HCT116 (cell line): Measurements from ENCODE around the gene OR51T1. TPM values are rescaled to one million over a fixed set of nuclear protein-coding genes. Genes with fewer than 3 reads are reported as not detected.

ENCODE experiments used
- ATAC-seq: fragments of 200-7000 bp; cut with Tn5 transposase; 2 replicates; pipeline ENCODE4 v1.9.1; 2020; ENCODE audit warnings: mild to moderate bottlenecking, moderate library complexity
- BruUV-seq: library from RNA; stranded (reverse); fragments of 400-500 nt; replicated peaks from 2 replicates; lab custom pipeline; 2021; lab: Mats Ljungman, UMichigan
- CTCF ChIA-PET: fragments of 300-600 bp; sonication (Branson Sonifier 250); formaldehyde crosslinking; loops from one replicate; lab custom pipeline; 2021; ENCODE audit warnings: antibody characterized with exemption; lab: Charles Lee
- POLR2A ChIA-PET: fragments of 300-600, 350-600 bp; sonication (Branson Sonifier 250); formaldehyde crosslinking; loops from one replicate; lab custom pipeline; 2021; ENCODE audit warnings: antibody characterized with exemption; lab: Charles Lee
- RAD21 ChIA-PET, 2 experiments: fragments of 300-600 bp; sonication (Branson Sonifier 250); formaldehyde crosslinking; loops; one replicate each; lab custom pipeline; 2023; ENCODE audit warnings: low total read pairs in 2 of 2; ENCODE audit not compliant: uncharacterized antibody in 2 of 2, unreplicated experiment in 2 of 2, low non-redundant PET in 1 of 2; lab: Charles Lee
- DNase-seq: peaks from one replicate; pipeline ENCODE4 v3.0.0-alpha.2; 2010; ENCODE audit warnings: low read depth, low spot score
- H2AFZ ChIP-seq: fragments of 200-600 bp; shearing (Covaris generic), sonication (generic); 2 replicates; pipeline ENCODE4 v1.6.1; 2017; ENCODE audit warnings: low read depth, mixed run types, mixed read lengths, antibody characterized with exemption, low read length; ENCODE audit not compliant: poor library complexity, severe bottlenecking
- H3K27ac ChIP-seq: 2 replicates; pipeline ENCODE4 v1.5.1; 2012; ENCODE audit warnings: low read depth, low read length
- H3K27me3 ChIP-seq: fragments of 200-600 bp; sonication (generic); 2 replicates; pipeline ENCODE4 v1.6.1; 2016; ENCODE audit warnings: mixed run types, low read length, mixed read lengths; ENCODE audit not compliant: insufficient read depth
- H3K36me3 ChIP-seq, 2 experiments: fragments of 200-500 bp in 1 of 2; fragments of 200-600 bp in 1 of 2; sonication (Bioruptor generic) in 1 of 2; sonication (generic) in 1 of 2; 2 replicates each; pipeline versions ENCODE4 v1.5.1 to v1.6.1; 2014 to 2016; ENCODE audit warnings: low read length in 2 of 2, inconsistent platforms in 1 of 2, mixed read lengths in 1 of 2, mixed run types in 1 of 2; ENCODE audit not compliant: insufficient read depth in 2 of 2, control insufficient read depth in 1 of 2
- H3K4me1 ChIP-seq, 2 experiments: fragments of 200-600 bp in 1 of 2; sonication (generic) in 1 of 2; 2 replicates each; pipeline versions ENCODE4 v1.5.1 to v1.6.1; 2012 to 2017; ENCODE audit warnings: low read length in 2 of 2, inconsistent platforms in 1 of 2, mild to moderate bottlenecking in 1 of 2, mixed read lengths in 1 of 2, mixed run types in 1 of 2, moderate library complexity in 1 of 2; ENCODE audit not compliant: insufficient read depth in 2 of 2, control insufficient read depth in 1 of 2
- H3K4me2 ChIP-seq: fragments of 200-600 bp; sonication (generic); 2 replicates; pipeline ENCODE4 v1.6.1; 2017; ENCODE audit warnings: mixed run types, low read length, mixed read lengths
- H3K4me3 ChIP-seq, 2 experiments: fragments of 200-600 bp in 1 of 2; sonication (generic) in 1 of 2; replicated peaks in 1 of 2; 2 replicates each; pipeline ENCODE4 v1.5.1; 2011 to 2016; ENCODE audit warnings: low read length in 2 of 2, control low read depth in 1 of 2, low read depth in 1 of 2, mild to moderate bottlenecking in 1 of 2, mixed read lengths in 1 of 2, mixed run types in 1 of 2
- H3K79me2 ChIP-seq: fragments of 200-600 bp; sonication (generic); 2 replicates; pipeline ENCODE4 v1.6.1; 2017; ENCODE audit warnings: mild to moderate bottlenecking, mixed run types, low read length, moderate library complexity, mixed read lengths; ENCODE audit not compliant: insufficient read depth
- H3K9ac ChIP-seq: fragments of 200-600 bp; sonication (generic); 2 replicates; pipeline ENCODE4 v1.6.1; 2016; ENCODE audit warnings: low read length, mixed read lengths
- H3K9me2 ChIP-seq: fragments of 200-600 bp; sonication (generic), shearing (Covaris generic); 2 replicates; pipeline ENCODE4 v1.6.1; 2017; ENCODE audit warnings: mixed run types, mild to moderate bottlenecking, moderate library complexity; ENCODE audit not compliant: insufficient read depth
- H3K9me3 ChIP-seq, 2 experiments: fragments of 200-500 bp in 1 of 2; fragments of 200-600 bp in 1 of 2; sonication (Bioruptor generic) in 1 of 2; sonication (generic) in 1 of 2; 2 replicates each; pipeline ENCODE4 v1.6.1; 2014 to 2017; ENCODE audit warnings: low read length in 2 of 2, mixed read lengths in 2 of 2, inconsistent platforms in 1 of 2, low read depth in 1 of 2, mild to moderate bottlenecking in 1 of 2, mixed run types in 1 of 2, moderate library complexity in 1 of 2; ENCODE audit not compliant: control insufficient read depth in 1 of 2, insufficient read depth in 1 of 2
- H4K20me1 ChIP-seq: fragments of 200-600 bp; sonication (generic), shearing (Covaris generic); 2 replicates; pipeline ENCODE4 v1.6.1; 2017; ENCODE audit warnings: mixed run types, mild to moderate bottlenecking, moderate library complexity; ENCODE audit not compliant: insufficient read depth
- CBX3 ChIP-seq: IDR thresholded peaks from 2 replicates; pipeline ENCODE4 v1.6.1; 2012; ENCODE audit warnings: low read depth
- CEBPB ChIP-seq: IDR thresholded peaks from 2 replicates; pipeline ENCODE4 v1.6.1; 2012; ENCODE audit warnings: low read depth
- EGR1 ChIP-seq: IDR thresholded peaks from 2 replicates; pipeline ENCODE4 v1.6.1; 2012; ENCODE audit warnings: low read depth
- ELF1 ChIP-seq: IDR thresholded peaks from 2 replicates; pipeline ENCODE4 v1.6.1; 2012; ENCODE audit warnings: low read depth, borderline replicate concordance
- EZH2 ChIP-seq: fragments of 200-600 bp; sonication (generic); IDR thresholded peaks from 2 replicates; pipeline ENCODE4 v1.6.1; 2017; ENCODE audit warnings: antibody characterized with exemption, mixed run types
- EZH2phosphoT487 ChIP-seq: fragments of 200-600 bp; IDR thresholded peaks from 2 replicates; pipeline ENCODE4 v1.6.1; 2018; ENCODE audit warnings: antibody characterized with exemption, borderline replicate concordance
- JUND ChIP-seq: IDR thresholded peaks from 2 replicates; pipeline ENCODE4 v1.6.1; 2012
- POLR2A ChIP-seq: IDR thresholded peaks from 2 replicates; pipeline ENCODE4 v1.7.0; 2011; ENCODE audit warnings: borderline replicate concordance; ENCODE audit not compliant: insufficient read depth, insufficient read length; ENCODE audit errors: extremely low read depth
- POLR2AphosphoS5 ChIP-seq: IDR thresholded peaks from 2 replicates; pipeline ENCODE4 v1.6.1; 2011; ENCODE audit warnings: mild to moderate bottlenecking, low read depth, low read length, moderate library complexity
- SIN3A ChIP-seq: IDR thresholded peaks from 2 replicates; pipeline ENCODE4 v1.6.1; 2012; ENCODE audit warnings: low read depth
- SRF ChIP-seq: IDR thresholded peaks from 2 replicates; pipeline ENCODE4 v1.6.1; 2012; ENCODE audit warnings: low read depth
- intact Hi-C: fragments of 100-400 bp; cut with micrococcal nuclease; formaldehyde crosslinking; loops from 2 replicates; pipeline ENCODE4 v1.10.0; 2022
- total RNA-seq: library from RNA; stranded (reverse); gene quantifications from one replicate; pipeline ENCODE4 v1.2.1, GENCODE V29; 2021; ENCODE audit not compliant: unreplicated experiment
- TF ChIP-seq, protein P1 (sequence below): IDR thresholded peaks from 2 replicates; pipeline ENCODE4 v1.6.1; 2012; ENCODE audit warnings: low read depth
- TF ChIP-seq, protein P2 (sequence below): IDR thresholded peaks from 2 replicates; pipeline ENCODE4 v1.6.1; 2011; ENCODE audit warnings: mild to moderate bottlenecking, low read length, moderate library complexity; ENCODE audit not compliant: insufficient replicate concordance; ENCODE audit errors: extremely low read depth
- TF ChIP-seq, protein P3 (sequence below), 3 experiments: fragments of 200-600 bp in 1 of 3; sonication (generic) in 1 of 3; IDR thresholded peaks in 2 of 3; conservative IDR thresholded peaks in 1 of 3; 2 replicates each; pipeline ENCODE4 v1.5.1; 2012 to 2017; ENCODE audit warnings: low read depth in 2 of 3, low read length in 2 of 3, antibody characterized with exemption in 1 of 3, borderline replicate concordance in 1 of 3, control low read depth in 1 of 3, mild to moderate bottlenecking in 1 of 3, mixed read lengths in 1 of 3, mixed run types in 1 of 3, moderate library complexity in 1 of 3; ENCODE audit not compliant: insufficient read depth in 1 of 3

OR51T1 gene
- total RNA-seq, 1 experiment from 2014 or later, result not detected

DNA sequence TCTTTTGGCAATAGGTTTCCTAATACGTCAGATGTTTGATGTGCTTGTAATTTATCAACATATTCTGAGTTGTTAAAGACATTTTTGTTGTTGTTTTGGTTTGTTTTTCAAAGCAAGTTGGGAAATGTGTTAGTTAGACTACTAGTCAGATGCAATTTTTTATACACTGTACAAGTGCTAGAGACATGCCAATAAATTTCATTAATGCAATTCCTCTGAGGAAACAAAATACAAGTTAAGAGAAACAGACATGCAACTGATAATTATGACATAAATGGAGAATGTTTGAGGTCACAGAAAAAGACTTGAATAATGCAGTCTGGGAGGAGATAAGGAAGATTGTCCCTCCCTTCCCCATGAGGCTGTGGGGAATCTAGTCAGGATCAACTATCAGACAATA is 5.9 kb downstream of the OR51T1 start:
- no peaks in the 10 kb centered on the region for H3K36me3 ChIP-seq
- H3K9me2 ChIP-seq, result no peaks in the 10 kb centered on the region
- no peak overlapping the region for H3K4me3 ChIP-seq
- no peaks in the 10 kb centered on the region for H3K9me3 ChIP-seq
- ChIA-PET RAD21 (no interaction called here), CTCF (no interaction called here), POLR2A (no interaction called here)
- H3K27me3 ChIP-seq, result peaks cover 8% of the 10 kb centered on the region; the same call in 1 of the 2 replicates
- no peak overlapping the region for H3K4me2 ChIP-seq
- peaks cover 0 to 6% of the 10 kb centered on the region in 2 experiments; a peak in 2 of 4 replicates for H3K4me1 ChIP-seq
- no peaks in the 10 kb centered on the region for H3K79me2 ChIP-seq
- H2AFZ ChIP-seq, result no peak overlapping the region
- TF ChIP-seq EZH2phosphoT487 (no peak), EZH2 (no peak), POLR2AphosphoS5 (no peak), POLR2A (no peak), SIN3A (no peak), ELF1 (no peak), SRF (no peak), EGR1 (no peak), CEBPB (no peak), CBX3 (no peak), JUND (no peak)
- TF ChIP-seq, protein P1, sequence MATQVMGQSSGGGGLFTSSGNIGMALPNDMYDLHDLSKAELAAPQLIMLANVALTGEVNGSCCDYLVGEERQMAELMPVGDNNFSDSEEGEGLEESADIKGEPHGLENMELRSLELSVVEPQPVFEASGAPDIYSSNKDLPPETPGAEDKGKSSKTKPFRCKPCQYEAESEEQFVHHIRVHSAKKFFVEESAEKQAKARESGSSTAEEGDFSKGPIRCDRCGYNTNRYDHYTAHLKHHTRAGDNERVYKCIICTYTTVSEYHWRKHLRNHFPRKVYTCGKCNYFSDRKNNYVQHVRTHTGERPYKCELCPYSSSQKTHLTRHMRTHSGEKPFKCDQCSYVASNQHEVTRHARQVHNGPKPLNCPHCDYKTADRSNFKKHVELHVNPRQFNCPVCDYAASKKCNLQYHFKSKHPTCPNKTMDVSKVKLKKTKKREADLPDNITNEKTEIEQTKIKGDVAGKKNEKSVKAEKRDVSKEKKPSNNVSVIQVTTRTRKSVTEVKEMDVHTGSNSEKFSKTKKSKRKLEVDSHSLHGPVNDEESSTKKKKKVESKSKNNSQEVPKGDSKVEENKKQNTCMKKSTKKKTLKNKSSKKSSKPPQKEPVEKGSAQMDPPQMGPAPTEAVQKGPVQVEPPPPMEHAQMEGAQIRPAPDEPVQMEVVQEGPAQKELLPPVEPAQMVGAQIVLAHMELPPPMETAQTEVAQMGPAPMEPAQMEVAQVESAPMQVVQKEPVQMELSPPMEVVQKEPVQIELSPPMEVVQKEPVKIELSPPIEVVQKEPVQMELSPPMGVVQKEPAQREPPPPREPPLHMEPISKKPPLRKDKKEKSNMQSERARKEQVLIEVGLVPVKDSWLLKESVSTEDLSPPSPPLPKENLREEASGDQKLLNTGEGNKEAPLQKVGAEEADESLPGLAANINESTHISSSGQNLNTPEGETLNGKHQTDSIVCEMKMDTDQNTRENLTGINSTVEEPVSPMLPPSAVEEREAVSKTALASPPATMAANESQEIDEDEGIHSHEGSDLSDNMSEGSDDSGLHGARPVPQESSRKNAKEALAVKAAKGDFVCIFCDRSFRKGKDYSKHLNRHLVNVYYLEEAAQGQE, result no peak
- TF ChIP-seq, protein P2, sequence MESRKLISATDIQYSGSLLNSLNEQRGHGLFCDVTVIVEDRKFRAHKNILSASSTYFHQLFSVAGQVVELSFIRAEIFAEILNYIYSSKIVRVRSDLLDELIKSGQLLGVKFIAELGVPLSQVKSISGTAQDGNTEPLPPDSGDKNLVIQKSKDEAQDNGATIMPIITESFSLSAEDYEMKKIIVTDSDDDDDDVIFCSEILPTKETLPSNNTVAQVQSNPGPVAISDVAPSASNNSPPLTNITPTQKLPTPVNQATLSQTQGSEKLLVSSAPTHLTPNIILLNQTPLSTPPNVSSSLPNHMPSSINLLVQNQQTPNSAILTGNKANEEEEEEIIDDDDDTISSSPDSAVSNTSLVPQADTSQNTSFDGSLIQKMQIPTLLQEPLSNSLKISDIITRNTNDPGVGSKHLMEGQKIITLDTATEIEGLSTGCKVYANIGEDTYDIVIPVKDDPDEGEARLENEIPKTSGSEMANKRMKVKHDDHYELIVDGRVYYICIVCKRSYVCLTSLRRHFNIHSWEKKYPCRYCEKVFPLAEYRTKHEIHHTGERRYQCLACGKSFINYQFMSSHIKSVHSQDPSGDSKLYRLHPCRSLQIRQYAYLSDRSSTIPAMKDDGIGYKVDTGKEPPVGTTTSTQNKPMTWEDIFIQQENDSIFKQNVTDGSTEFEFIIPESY, result no peak
- TF ChIP-seq, protein P3, sequence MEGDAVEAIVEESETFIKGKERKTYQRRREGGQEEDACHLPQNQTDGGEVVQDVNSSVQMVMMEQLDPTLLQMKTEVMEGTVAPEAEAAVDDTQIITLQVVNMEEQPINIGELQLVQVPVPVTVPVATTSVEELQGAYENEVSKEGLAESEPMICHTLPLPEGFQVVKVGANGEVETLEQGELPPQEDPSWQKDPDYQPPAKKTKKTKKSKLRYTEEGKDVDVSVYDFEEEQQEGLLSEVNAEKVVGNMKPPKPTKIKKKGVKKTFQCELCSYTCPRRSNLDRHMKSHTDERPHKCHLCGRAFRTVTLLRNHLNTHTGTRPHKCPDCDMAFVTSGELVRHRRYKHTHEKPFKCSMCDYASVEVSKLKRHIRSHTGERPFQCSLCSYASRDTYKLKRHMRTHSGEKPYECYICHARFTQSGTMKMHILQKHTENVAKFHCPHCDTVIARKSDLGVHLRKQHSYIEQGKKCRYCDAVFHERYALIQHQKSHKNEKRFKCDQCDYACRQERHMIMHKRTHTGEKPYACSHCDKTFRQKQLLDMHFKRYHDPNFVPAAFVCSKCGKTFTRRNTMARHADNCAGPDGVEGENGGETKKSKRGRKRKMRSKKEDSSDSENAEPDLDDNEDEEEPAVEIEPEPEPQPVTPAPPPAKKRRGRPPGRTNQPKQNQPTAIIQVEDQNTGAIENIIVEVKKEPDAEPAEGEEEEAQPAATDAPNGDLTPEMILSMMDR (IDR thresholded peaks at IDR 0.05 in 2 of 3, conservative IDR thresholded peaks at IDR 0.05 in 1 of 3; ENCODE audit: borderline replicate concordance in 1 of 3, insufficient read depth in 1 of 3, low read depth in 2 of 3, low read length in 2 of 3), result no peak
- no peak for DNase-seq
- intact Hi-C loops, result no loop called here
- H3K27ac ChIP-seq, result no peak overlapping the region
- no peak overlapping the region for H3K9ac ChIP-seq
- ATAC-seq, result no peak
- no TSS peak for BruUV-seq
- H4K20me1 ChIP-seq, result no peaks in the 10 kb centered on the region
